WERI-Rb-1 (cell line): ENCODE measurements around the gene RASL10A.

Experiments
- DNase-seq: peaks from one replicate; pipeline ENCODE4 v3.0.0-alpha.2; 2020
- H3K27ac ChIP-seq: fragments of 250-450 bp; sonication (Bioruptor Pico); 2 replicates; pipeline ENCODE4 v1.5.1; 2020; ENCODE audit warnings: mild to moderate bottlenecking, moderate library complexity
- H3K27me3 ChIP-seq: fragments of 250-450 bp; sonication (Bioruptor Pico); 2 replicates; pipeline ENCODE4 v1.5.1; 2021; ENCODE audit warnings: mild to moderate bottlenecking, low read depth, moderate library complexity; ENCODE audit not compliant: insufficient read depth, severe bottlenecking
- H3K36me3 ChIP-seq: fragments of 250-450 bp; sonication (Bioruptor Pico); 2 replicates; pipeline ENCODE4 v1.5.1; 2020; ENCODE audit warnings: mild to moderate bottlenecking, moderate library complexity
- H3K4me3 ChIP-seq: 2 replicates; pipeline ENCODE4 v1.5.1; 2011; ENCODE audit warnings: low read depth, mild to moderate bottlenecking, control low read depth, low read length
- H3K9me3 ChIP-seq: fragments of 250-450 bp; sonication (Bioruptor Pico); 2 replicates; pipeline ENCODE4 v1.5.1; 2021; ENCODE audit warnings: mild to moderate bottlenecking, moderate library complexity; ENCODE audit not compliant: severe bottlenecking
- CTCF ChIP-seq: IDR thresholded peaks from 2 replicates; pipeline ENCODE4 v1.5.1; 2011; ENCODE audit warnings: low read depth, mild to moderate bottlenecking, control low read depth, inconsistent platforms, low read length

RASL10A gene

GRCh38 chr22:29308148-29308790, 7.2 kb downstream of the RASL10A start:
- no peak for TF ChIP-seq CTCF
- H3K27ac ChIP-seq, result no peak overlapping the region
- peaks cover 17% of the 10 kb centered on the region for H3K36me3 ChIP-seq
- no peaks in the 10 kb centered on the region for H3K9me3 ChIP-seq
- peak; percentile 3 for DNase-seq
- no peak overlapping the region for H3K4me3 ChIP-seq
- H3K27me3 ChIP-seq, result no peaks in the 10 kb centered on the region

- Histone ChIP-seq H3K27me3 (no peaks in the 10 kb centered on the region), H3K4me3 (peak overlapping the region; percentile 60), H3K27ac (peak overlapping the region; percentile 98), H3K36me3 (peaks cover 12% of the 10 kb centered on the region), H3K9me3 (no peaks in the 10 kb centered on the region)
- TF ChIP-seq CTCF, result no peak
- DNase-seq, result no peak
Measured at GRCh38 chr22:29307596-29308147, 7.8 kb downstream of the RASL10A start.

- Histone ChIP-seq H3K27ac (peak overlapping the region; percentile 98), H3K4me3 (peak overlapping the region; percentile 60), H3K9me3 (no peaks in the 10 kb centered on the region), H3K36me3 (peaks cover 7% of the 10 kb centered on the region; the same call in 1 of the 2 replicates), H3K27me3 (no peaks in the 10 kb centered on the region)
- no peak for TF ChIP-seq CTCF
- DNase-seq, result peak; percentile 85
Measured at GRCh38 chr22:29306835-29307595, 8.5 kb downstream of the RASL10A start.

- DNase-seq, result peak; percentile 94
- peaks cover 7% of the 10 kb centered on the region; the same call in 1 of the 2 replicates for H3K36me3 ChIP-seq
- peak within 1 kb of the TSS; percentile 60 for H3K4me3 ChIP-seq
- peak within 1 kb of the TSS; percentile 98 for H3K27ac ChIP-seq
- H3K27me3 ChIP-seq, result no peaks in the 10 kb centered on the region
- peak; percentile 64 for TF ChIP-seq CTCF
- no peaks in the 10 kb centered on the region for H3K9me3 ChIP-seq
Measured at GRCh38 chr22:29306175-29306834, 9.2 kb downstream of the RASL10A start, which contains the start of gene GAS2L1. TSS of gene GAS2L1 (plus strand) at chr22:29306650. CDS start at chr22:29308106, 1,456 bp downstream.

- H3K27me3 ChIP-seq, result no peaks in the 10 kb centered on the region
- peak overlapping the region; percentile 98 for H3K27ac ChIP-seq
- no peak for DNase-seq
- no peak for TF ChIP-seq CTCF
- no peaks in the 10 kb centered on the region for H3K9me3 ChIP-seq
- H3K36me3 ChIP-seq, result peaks cover 11% of the 10 kb centered on the region
- no peak overlapping the region; the same call in 1 of the 2 replicates for H3K4me3 ChIP-seq
Measured at GRCh38 chr22:29305836-29306174, 9.7 kb downstream of the RASL10A start.
